HepG2 (cell line): ENCODE data around the gene FBLN5. TPM values are rescaled to one million over a fixed set of nuclear protein-coding genes. Genes with fewer than 3 reads are reported as not detected.

Source experiments
- ATAC-seq: fragments of 200-7000 bp; cut with Tn5 transposase; 3 replicates; pipeline ENCODE4 v1.9.1; 2020; ENCODE audit warnings: mild to moderate bottlenecking, moderate library complexity
- BruUV-seq: library from RNA; stranded (reverse); fragments of 400-500 nt; replicated peaks from 2 replicates; lab custom pipeline; 2021; lab: Mats Ljungman, UMichigan
- CTCF ChIA-PET: fragments of 300-600 bp; formaldehyde crosslinking; extraction: SDS; loops from one replicate; lab custom pipeline; 2021; ENCODE audit warnings: low total read pairs, inconsistent platforms, low intra/inter-chr PET ratio; lab: Yijun Ruan, JAX
- POLR2A ChIA-PET: fragments of 350-600 bp; sonication (Branson Sonifier 250); formaldehyde crosslinking; loops from one replicate; lab custom pipeline; 2020; ENCODE audit warnings: antibody characterized with exemption, inconsistent platforms; lab: Yijun Ruan, JAX
- DNase-seq: peaks from one replicate; pipeline ENCODE4 v3.0.0-alpha.2; 2015; ENCODE audit warnings: low spot score
- FAIRE-seq: peaks from 3 replicates; lab custom pipeline; 2011; peaks lifted over from hg19 to GRCh38; lab: Jason Lieb, UNC
- H2AFZ ChIP-seq: one replicate; pipeline ENCODE4 v1.6.1; 2011; ENCODE audit warnings: low read length, inconsistent platforms
- H3K27ac ChIP-seq: fragments of 300-600 bp; 3 replicates; pipeline ENCODE4 v1.8.0; 2011; ENCODE audit warnings: mixed run types, mild to moderate bottlenecking, mixed read lengths, low read length, inconsistent platforms; ENCODE audit not compliant: insufficient read depth; ENCODE audit errors: extremely low read length
- H3K27me3 ChIP-seq, 2 experiments: fragments of 200-600 bp in 1 of 2; 2 replicates in 1 of 2; 3 replicates in 1 of 2; pipeline versions ENCODE4 v1.6.0 to v1.8.0; 2011; ENCODE audit warnings: low read length in 2 of 2, mild to moderate bottlenecking in 2 of 2, moderate library complexity in 2 of 2, inconsistent platforms in 1 of 2; ENCODE audit not compliant: insufficient read depth in 2 of 2, control insufficient read depth in 1 of 2
- H3K36me3 ChIP-seq, 2 experiments: fragments of 200-600 bp in 1 of 2; replicated peaks in 1 of 2; 2 replicates in 1 of 2; 3 replicates in 1 of 2; pipeline versions ENCODE4 v1.5.1 to v1.8.0; 2011; ENCODE audit warnings: low read length in 2 of 2, inconsistent platforms in 1 of 2; ENCODE audit not compliant: insufficient read depth in 2 of 2, control insufficient read depth in 1 of 2
- H3K4me1 ChIP-seq: 2 replicates; pipeline ENCODE4 v1.5.1; 2012; ENCODE audit warnings: low read length, inconsistent platforms; ENCODE audit not compliant: insufficient read depth
- H3K4me2 ChIP-seq: 2 replicates; pipeline ENCODE4 v1.6.0; 2011; ENCODE audit warnings: low read depth, low read length, inconsistent platforms
- H3K4me3 ChIP-seq, 3 experiments: fragments of 200-600 bp in 1 of 3; sonication (generic), shearing (Covaris generic) in 1 of 3; replicated peaks in 1 of 3; 2 replicates each; pipeline ENCODE4 v1.5.1; 2011 to 2016; ENCODE audit warnings: low read length in 3 of 3, inconsistent platforms in 2 of 3, low read depth in 2 of 3, mild to moderate bottlenecking in 2 of 3, control low read depth in 1 of 3, mixed read lengths in 1 of 3; ENCODE audit not compliant: insufficient read depth in 1 of 3
- H3K79me2 ChIP-seq: one replicate; pipeline ENCODE4 v1.6.1; 2011; ENCODE audit warnings: low read length, inconsistent platforms; ENCODE audit not compliant: insufficient read depth
- H3K9ac ChIP-seq: 2 replicates; pipeline ENCODE4 v1.6.0; 2011; ENCODE audit warnings: mild to moderate bottlenecking, low read depth, low read length, inconsistent platforms; ENCODE audit not compliant: insufficient read depth
- H3K9me3 ChIP-seq: 2 replicates; pipeline ENCODE4 v1.5.1; 2012; ENCODE audit warnings: mild to moderate bottlenecking, low read length
- H4K20me1 ChIP-seq: 2 replicates; pipeline ENCODE4 v1.6.0; 2011; ENCODE audit warnings: inconsistent platforms, mild to moderate bottlenecking, low read length, moderate library complexity; ENCODE audit not compliant: insufficient read depth
- ELF4 ChIP-seq: sonication (generic); formaldehyde crosslinking; IDR thresholded peaks from 2 replicates; pipeline ENCODE4 v1.5.0; 2020; ENCODE audit warnings: missing genetic modification reagents, mild to moderate bottlenecking, moderate library complexity, borderline replicate concordance
- ZNF512B ChIP-seq: sonication (generic); formaldehyde crosslinking; IDR thresholded peaks from 2 replicates; pipeline ENCODE4 v1.5.1; 2020; ENCODE audit warnings: missing genetic modification reagents, mild to moderate bottlenecking, borderline replicate concordance
- ZNF530 ChIP-seq: sonication (generic); formaldehyde crosslinking; IDR thresholded peaks from 2 replicates; pipeline ENCODE4 v1.5.0; 2020; ENCODE audit warnings: low read depth, mild to moderate bottlenecking, missing genetic modification reagents
- ZNF816 ChIP-seq: sonication (generic); formaldehyde crosslinking; IDR thresholded peaks from 2 replicates; pipeline ENCODE4 v1.8.0; 2022; ENCODE audit warnings: missing genetic modification reagents, mild to moderate bottlenecking, borderline replicate concordance
- in situ Hi-C: cut with HindIII; loops from 2 replicates; pipeline ENCODE4 v1.10.0; 2017; ENCODE audit warnings: low pct_unique_long_range_greater_than_20kb; ENCODE audit not compliant: extremely low pct_ligation_motif_present
- intact Hi-C: fragments of 100-400 bp; cut with micrococcal nuclease; formaldehyde crosslinking; loops from one replicate; pipeline ENCODE4 v1.10.0; 2022; ENCODE audit not compliant: unreplicated experiment
- polyA plus RNA-seq, 8 experiments: library from polyadenylated mRNA; depleted of rRNA in 3 of 8; stranded (reverse) in 7 of 8; unstranded in 1 of 8; fragments of >200 nt; fragmentation: Illumina TruSeq in 4 of 8; extraction: Trizol in 4 of 8; gene quantifications; 2 replicates each; pipeline versions ENCODE4 v1.2.1 to v1.2.3, GENCODE V29; 2011 to 2016; ENCODE audit warnings: low read depth in 4 of 8, missing spikeins in 1 of 8, mixed read lengths in 1 of 8; ENCODE audit not compliant: insufficient read depth in 1 of 8
- total RNA-seq, 5 experiments: library from RNA; depleted of rRNA; stranded (reverse); fragments of >200 nt; fragmentation: Illumina TruSeq; extraction: Trizol; gene quantifications; 2 replicates each; pipeline ENCODE4 v1.2.3, GENCODE V29; 2016; ENCODE audit warnings: low read depth in 1 of 5

The FBLN5 gene
- total and polyA plus RNA-seq, 2 of the 13 experiments (the other 11 are each of a cell fraction or from before 2014, with no cell fraction given): 0.38 to 0.77 TPM

DNA sequence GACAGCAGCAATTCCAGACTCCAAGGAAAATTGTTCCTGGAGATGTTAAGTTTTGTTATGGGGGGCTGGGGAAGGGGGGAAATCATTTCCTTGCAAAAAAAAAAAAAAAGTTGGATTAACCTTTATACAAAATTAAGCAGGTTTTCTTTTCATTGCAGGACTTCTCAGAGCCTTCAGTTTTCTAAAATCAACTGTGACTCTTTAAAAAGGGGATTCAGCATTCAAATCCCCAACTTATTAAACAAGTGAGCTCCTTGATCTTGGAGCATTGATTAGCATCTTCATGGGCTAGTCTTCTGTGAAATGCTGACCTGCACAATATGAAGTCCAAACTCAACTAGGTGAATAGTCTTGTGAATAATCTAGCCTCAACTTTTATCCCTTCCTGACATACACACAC, 87.3 kb downstream of the FBLN5 start:
- Histone ChIP-seq H3K79me2 (no peaks in the 10 kb centered on the region), H3K9ac (no peak overlapping the region), H3K4me3 (no peak overlapping the region), H3K9me3 (no peaks in the 10 kb centered on the region), H3K4me1 (no peaks in the 10 kb centered on the region), H3K36me3 (no peaks in the 10 kb centered on the region), H3K4me2 (no peak overlapping the region), H2AFZ (no peak overlapping the region), H3K27ac (no peak overlapping the region), H3K27me3 (peaks cover 2 to 9% of the 10 kb centered on the region in 2 experiments; a peak in 3 of 5 replicates), H4K20me1 (no peaks in the 10 kb centered on the region)
- in situ Hi-C loops (no loop called here), intact Hi-C loops (no loop called here)
- no TSS peak for BruUV-seq
- TF ChIP-seq ZNF512B (CRISPR knock-in tag) (no peak), ELF4 (CRISPR knock-in tag) (no peak), ZNF816 (no peak), ZNF530 (CRISPR knock-in tag) (no peak)
- ATAC-seq (no peak), DNase-seq (no peak), FAIRE-seq (no peak)
- ChIA-PET POLR2A (no interaction called here), CTCF (no interaction called here)
